ENCODE results near the gene MOV10. TPM values are rescaled to one million over a fixed set of nuclear protein-coding genes. Genes with fewer than 3 reads are reported as not detected.

The MOV10 gene
- total and polyA plus RNA-seq, 10 of the 15 experiments (the other 5 are each of a cell fraction or from before 2014, with no cell fraction given): 21.0 to 80.3 (median 49.8) TPM

DNA sequence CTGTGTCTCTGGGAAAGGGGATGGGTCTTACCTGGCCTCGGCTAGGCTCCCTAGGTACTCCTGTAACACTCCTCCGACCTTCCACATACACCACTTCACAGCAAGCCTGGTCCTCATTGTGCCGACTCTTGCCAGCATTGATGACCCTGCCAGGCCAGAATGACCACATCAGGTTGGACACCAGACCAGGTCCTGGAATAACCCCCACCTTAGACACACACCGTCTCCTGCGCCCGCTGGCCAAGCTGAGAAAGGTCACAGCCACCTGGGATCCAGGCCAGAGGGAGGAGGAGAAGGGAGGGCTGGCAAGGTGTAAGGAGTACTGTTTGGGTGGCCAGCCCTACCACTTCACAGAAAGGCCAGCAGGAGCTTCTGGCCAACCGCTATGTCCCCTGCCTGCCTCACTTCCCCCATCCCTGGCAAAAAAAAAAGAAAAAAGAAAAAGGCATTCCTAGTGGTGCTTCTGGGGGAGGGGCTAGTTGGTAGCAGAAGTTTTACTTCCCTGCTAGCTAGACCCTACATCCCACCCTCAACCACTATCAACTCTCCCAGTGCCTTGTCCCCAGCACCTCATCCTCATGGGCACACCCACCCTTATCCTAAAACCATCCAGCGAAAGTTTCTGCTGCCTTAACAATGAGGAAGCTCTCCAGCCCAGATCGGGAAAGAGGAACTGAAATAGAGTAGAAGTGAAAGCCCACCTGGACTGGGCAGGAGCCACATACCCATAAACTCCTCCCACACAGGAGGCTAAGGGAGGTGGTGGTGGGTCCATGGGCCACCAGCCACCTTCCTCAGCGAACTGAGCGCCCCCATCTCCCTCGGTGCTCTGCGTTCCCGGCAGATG lies 39.2 kb downstream of the MOV10 start (continued):
- TF ChIP-seq, protein P1, sequence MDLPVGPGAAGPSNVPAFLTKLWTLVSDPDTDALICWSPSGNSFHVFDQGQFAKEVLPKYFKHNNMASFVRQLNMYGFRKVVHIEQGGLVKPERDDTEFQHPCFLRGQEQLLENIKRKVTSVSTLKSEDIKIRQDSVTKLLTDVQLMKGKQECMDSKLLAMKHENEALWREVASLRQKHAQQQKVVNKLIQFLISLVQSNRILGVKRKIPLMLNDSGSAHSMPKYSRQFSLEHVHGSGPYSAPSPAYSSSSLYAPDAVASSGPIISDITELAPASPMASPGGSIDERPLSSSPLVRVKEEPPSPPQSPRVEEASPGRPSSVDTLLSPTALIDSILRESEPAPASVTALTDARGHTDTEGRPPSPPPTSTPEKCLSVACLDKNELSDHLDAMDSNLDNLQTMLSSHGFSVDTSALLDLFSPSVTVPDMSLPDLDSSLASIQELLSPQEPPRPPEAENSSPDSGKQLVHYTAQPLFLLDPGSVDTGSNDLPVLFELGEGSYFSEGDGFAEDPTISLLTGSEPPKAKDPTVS (IDR thresholded peaks at IDR 0.05; ENCODE audit: low read depth, low read length): no peak
- TF ChIP-seq FOS (IDR thresholded peaks at IDR 0.05; ENCODE audit: borderline replicate concordance, extremely low read depth, insufficient read length) (no peak), TAF1 (IDR thresholded peaks at IDR 0.05; ENCODE audit: borderline replicate concordance, low read depth, low read length) (no peak), BRCA1 (IDR thresholded peaks at IDR 0.05; ENCODE audit: low read depth, low read length) (no peak), RUNX3 (IDR thresholded peaks at IDR 0.05; ENCODE audit: low read length) (0 out of 2 replicates have a peak, but pooled peaks have one; percentile 52), DPF2 (IDR thresholded peaks at IDR 0.05) (peak; percentile 76), MXI1 (IDR thresholded peaks at IDR 0.05; ENCODE audit: low read depth, low read length) (no peak), KLF5 (IDR thresholded peaks at IDR 0.05; ENCODE audit: partially characterized antibody) (no peak), MTA2 (IDR thresholded peaks at IDR 0.05; ENCODE audit: low read depth) (peak; percentile 52; the same call in 1 of the 2 replicates), RCOR1 (conservative IDR thresholded peaks at IDR 0.05; ENCODE audit: low read depth, low read length) (no peak), RELA (IDR thresholded peaks at IDR 0.05; ENCODE audit: borderline replicate concordance, partially characterized antibody) (no peak), SP1 (IDR thresholded peaks at IDR 0.05; ENCODE audit: low read depth, low read length) (no peak), JUND (IDR thresholded peaks at IDR 0.05; ENCODE audit: low read depth, low read length) (no peak), KDM1A (IDR thresholded peaks at IDR 0.05; ENCODE audit: borderline replicate concordance) (no peak)
- TF ChIP-seq, protein P2, sequence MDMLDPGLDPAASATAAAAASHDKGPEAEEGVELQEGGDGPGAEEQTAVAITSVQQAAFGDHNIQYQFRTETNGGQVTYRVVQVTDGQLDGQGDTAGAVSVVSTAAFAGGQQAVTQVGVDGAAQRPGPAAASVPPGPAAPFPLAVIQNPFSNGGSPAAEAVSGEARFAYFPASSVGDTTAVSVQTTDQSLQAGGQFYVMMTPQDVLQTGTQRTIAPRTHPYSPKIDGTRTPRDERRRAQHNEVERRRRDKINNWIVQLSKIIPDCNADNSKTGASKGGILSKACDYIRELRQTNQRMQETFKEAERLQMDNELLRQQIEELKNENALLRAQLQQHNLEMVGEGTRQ (IDR thresholded peaks at IDR 0.05; ENCODE audit: borderline replicate concordance, low read depth, low read length): no peak

Measured in GM12878 (cell line).